ENCODE data around the gene RAC2.

- TF ChIP-seq CTCF (IDR thresholded peaks at IDR 0.05) (no peak), POLR2AphosphoS5 (IDR thresholded peaks at IDR 0.05) (no peak), POLR2A (IDR thresholded peaks at IDR 0.05) (no peak), EP300 (IDR thresholded peaks at IDR 0.05) (no peak)
These were observed 42.0 kb downstream of the RAC2 start for GRCh38 chr22:37202001-37202555.
